Measurements from ENCODE around the gene HOMER1. TPM values are rescaled to one million over a fixed set of nuclear protein-coding genes. Genes with fewer than 3 reads are reported as not detected.

The HOMER1 gene
- polyA plus RNA-seq, 1 donor from 2014 or later = 30.6 TPM

DNA sequence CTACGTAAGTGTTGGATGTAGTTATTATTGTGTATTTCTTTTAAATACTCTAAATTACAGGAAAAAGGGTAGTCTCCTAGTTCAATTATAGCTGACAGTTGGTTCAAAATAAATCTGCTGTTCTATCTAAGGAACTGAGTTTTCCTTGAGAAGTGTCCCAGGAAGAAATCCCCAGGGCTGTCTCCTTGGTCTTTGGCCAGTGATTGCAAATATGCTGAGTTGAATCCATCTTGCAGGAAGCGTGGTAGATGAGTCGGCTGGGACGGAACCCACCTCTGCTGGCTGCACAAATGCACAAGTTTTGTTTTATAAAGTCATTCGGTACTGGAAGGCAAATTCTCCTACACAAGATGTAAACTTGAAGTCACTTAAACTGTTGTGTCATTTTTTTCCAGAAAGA, 30.2 kb upstream of the HOMER1 start:
- H3K4me2 ChIP-seq (ENCODE audit: low read length) = no peak overlapping the region
- H3K27ac ChIP-seq (ENCODE audit: low read length) = no peak overlapping the region
- no peaks in the 10 kb centered on the region for H4K20me1 ChIP-seq (ENCODE audit: insufficient read depth)
- no peaks in the 10 kb centered on the region for H3K27me3 ChIP-seq (ENCODE audit: insufficient read depth, low read depth, low read length)
- TF ChIP-seq TAF1 (IDR thresholded peaks at IDR 0.05; ENCODE audit: low read depth) = no peak
- no peak for TF ChIP-seq EP300 (conservative IDR thresholded peaks at IDR 0.05; ENCODE audit: poor library complexity, severe bottlenecking)
- no peak for TF ChIP-seq POLR2AphosphoS5 (IDR thresholded peaks at IDR 0.05)
- TF ChIP-seq MXI1 (conservative IDR thresholded peaks at IDR 0.05; ENCODE audit: poor library complexity, severe bottlenecking) = no peak
- no peak for TF ChIP-seq SMC3 (conservative IDR thresholded peaks at IDR 0.05; ENCODE audit: poor library complexity)
- no peak for TF ChIP-seq RAD21 (conservative IDR thresholded peaks at IDR 0.05)
- TF ChIP-seq, protein P1, sequence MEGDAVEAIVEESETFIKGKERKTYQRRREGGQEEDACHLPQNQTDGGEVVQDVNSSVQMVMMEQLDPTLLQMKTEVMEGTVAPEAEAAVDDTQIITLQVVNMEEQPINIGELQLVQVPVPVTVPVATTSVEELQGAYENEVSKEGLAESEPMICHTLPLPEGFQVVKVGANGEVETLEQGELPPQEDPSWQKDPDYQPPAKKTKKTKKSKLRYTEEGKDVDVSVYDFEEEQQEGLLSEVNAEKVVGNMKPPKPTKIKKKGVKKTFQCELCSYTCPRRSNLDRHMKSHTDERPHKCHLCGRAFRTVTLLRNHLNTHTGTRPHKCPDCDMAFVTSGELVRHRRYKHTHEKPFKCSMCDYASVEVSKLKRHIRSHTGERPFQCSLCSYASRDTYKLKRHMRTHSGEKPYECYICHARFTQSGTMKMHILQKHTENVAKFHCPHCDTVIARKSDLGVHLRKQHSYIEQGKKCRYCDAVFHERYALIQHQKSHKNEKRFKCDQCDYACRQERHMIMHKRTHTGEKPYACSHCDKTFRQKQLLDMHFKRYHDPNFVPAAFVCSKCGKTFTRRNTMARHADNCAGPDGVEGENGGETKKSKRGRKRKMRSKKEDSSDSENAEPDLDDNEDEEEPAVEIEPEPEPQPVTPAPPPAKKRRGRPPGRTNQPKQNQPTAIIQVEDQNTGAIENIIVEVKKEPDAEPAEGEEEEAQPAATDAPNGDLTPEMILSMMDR (IDR thresholded peaks at IDR 0.05; ENCODE audit: poor library complexity, severe bottlenecking) = no peak
- TF ChIP-seq, protein P2, sequence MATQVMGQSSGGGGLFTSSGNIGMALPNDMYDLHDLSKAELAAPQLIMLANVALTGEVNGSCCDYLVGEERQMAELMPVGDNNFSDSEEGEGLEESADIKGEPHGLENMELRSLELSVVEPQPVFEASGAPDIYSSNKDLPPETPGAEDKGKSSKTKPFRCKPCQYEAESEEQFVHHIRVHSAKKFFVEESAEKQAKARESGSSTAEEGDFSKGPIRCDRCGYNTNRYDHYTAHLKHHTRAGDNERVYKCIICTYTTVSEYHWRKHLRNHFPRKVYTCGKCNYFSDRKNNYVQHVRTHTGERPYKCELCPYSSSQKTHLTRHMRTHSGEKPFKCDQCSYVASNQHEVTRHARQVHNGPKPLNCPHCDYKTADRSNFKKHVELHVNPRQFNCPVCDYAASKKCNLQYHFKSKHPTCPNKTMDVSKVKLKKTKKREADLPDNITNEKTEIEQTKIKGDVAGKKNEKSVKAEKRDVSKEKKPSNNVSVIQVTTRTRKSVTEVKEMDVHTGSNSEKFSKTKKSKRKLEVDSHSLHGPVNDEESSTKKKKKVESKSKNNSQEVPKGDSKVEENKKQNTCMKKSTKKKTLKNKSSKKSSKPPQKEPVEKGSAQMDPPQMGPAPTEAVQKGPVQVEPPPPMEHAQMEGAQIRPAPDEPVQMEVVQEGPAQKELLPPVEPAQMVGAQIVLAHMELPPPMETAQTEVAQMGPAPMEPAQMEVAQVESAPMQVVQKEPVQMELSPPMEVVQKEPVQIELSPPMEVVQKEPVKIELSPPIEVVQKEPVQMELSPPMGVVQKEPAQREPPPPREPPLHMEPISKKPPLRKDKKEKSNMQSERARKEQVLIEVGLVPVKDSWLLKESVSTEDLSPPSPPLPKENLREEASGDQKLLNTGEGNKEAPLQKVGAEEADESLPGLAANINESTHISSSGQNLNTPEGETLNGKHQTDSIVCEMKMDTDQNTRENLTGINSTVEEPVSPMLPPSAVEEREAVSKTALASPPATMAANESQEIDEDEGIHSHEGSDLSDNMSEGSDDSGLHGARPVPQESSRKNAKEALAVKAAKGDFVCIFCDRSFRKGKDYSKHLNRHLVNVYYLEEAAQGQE (IDR thresholded peaks at IDR 0.05; ENCODE audit: borderline replicate concordance) = no peak
- TF ChIP-seq EZH2 (IDR thresholded peaks at IDR 0.05; ENCODE audit: borderline replicate concordance, insufficient read depth, low read length, poor library complexity, severe bottlenecking) = no peak
- no peak overlapping the region for H2AFZ ChIP-seq (ENCODE audit: low read depth, low read length)
- no peaks in the 10 kb centered on the region for H3K9me3 ChIP-seq (ENCODE audit: low read length)
- no peak overlapping the region for H3K4me3 ChIP-seq (ENCODE audit: low read length)
- no peaks in the 10 kb centered on the region for H3F3A ChIP-seq (ENCODE audit: insufficient read depth, low read length, poor library complexity, severe bottlenecking)
- no peaks in the 10 kb centered on the region for H3K9me2 ChIP-seq (ENCODE audit: insufficient read depth, low read length)
- H3K36me3 ChIP-seq (ENCODE audit: insufficient read depth, low read length) = no peaks in the 10 kb centered on the region
- H3K79me2 ChIP-seq (replicated peaks; ENCODE audit: insufficient read depth, low read length) = no peaks in the 10 kb centered on the region
- no peak overlapping the region for H3K9ac ChIP-seq (ENCODE audit: low read length)

DNA sequence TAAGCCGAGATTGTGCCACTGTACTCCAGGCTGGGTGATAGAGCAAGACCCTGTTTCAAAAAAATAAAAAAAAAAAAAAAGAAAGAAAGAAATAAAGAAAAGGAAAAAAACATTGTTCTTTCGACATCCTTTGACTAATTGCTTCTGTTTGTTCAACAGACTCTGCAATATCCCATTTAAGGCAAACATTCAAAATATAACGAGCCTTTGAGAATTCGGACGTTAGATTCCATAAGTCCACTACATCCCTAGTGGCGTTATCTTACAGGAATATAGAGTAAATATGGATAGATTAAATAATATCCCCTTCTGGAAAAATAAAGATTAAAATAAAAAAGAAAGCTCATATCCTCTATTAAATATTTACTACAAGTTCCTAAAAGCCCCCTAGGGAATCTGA, 27.0 kb upstream of the HOMER1 start:
- no peaks in the 10 kb centered on the region for H3K9me2 ChIP-seq (ENCODE audit: insufficient read depth, low read length)
- H3K27me3 ChIP-seq (ENCODE audit: insufficient read depth, low read depth, low read length) = no peaks in the 10 kb centered on the region
- no peaks in the 10 kb centered on the region for H4K20me1 ChIP-seq (ENCODE audit: insufficient read depth)
- H3K79me2 ChIP-seq (replicated peaks; ENCODE audit: insufficient read depth, low read length) = no peaks in the 10 kb centered on the region
- TF ChIP-seq RAD21 (conservative IDR thresholded peaks at IDR 0.05) = no peak
- H3K27ac ChIP-seq (ENCODE audit: low read length) = no peak overlapping the region
- no peaks in the 10 kb centered on the region for H3F3A ChIP-seq (ENCODE audit: insufficient read depth, low read length, poor library complexity, severe bottlenecking)
- H3K4me3 ChIP-seq (ENCODE audit: low read length) = no peak overlapping the region
- H2AFZ ChIP-seq (ENCODE audit: low read depth, low read length) = no peak overlapping the region
- no peak overlapping the region for H3K4me2 ChIP-seq (ENCODE audit: low read length)
- no peaks in the 10 kb centered on the region for H3K9me3 ChIP-seq (ENCODE audit: low read length)
- no peak overlapping the region for H3K9ac ChIP-seq (ENCODE audit: low read length)
- H3K36me3 ChIP-seq (ENCODE audit: insufficient read depth, low read length) = no peaks in the 10 kb centered on the region

Data from neural cell (in vitro differentiated cells).